Effector CD8-positive, alpha-beta T cell (primary cell): ENCODE data around the gene APBA1.
"Not testable (repeated sequence)": the region's sequence is repeated elsewhere in the genome, so short reads cannot be mapped to it uniquely, and the experiment has no call there.

Experiments used
- DNase-seq: peaks from one replicate; lab custom pipeline; 2025; lab: John Stamatoyannopoulos, UW

APBA1 gene

GRCh38 chr9:69442486-69442885, 229.7 kb downstream of the APBA1 start:
- no peak for DNase-seq

- DNase-seq: not testable (repeated sequence)
Observed at GRCh38 chr9:69440254-69440955, 231.8 kb downstream of the APBA1 start.

GRCh38 chr9:69439654-69440053, 232.5 kb downstream of the APBA1 start:
- not testable (repeated sequence) for DNase-seq

- no peak for DNase-seq
Observed at GRCh38 chr9:69433968-69434367, 238.2 kb downstream of the APBA1 start.

- DNase-seq: no peak
Observed at GRCh38 chr9:69433392-69433791, 238.8 kb downstream of the APBA1 start.

- DNase-seq: no peak
Observed at GRCh38 chr9:69432623-69433022, 239.5 kb downstream of the APBA1 start.

- DNase-seq: no peak
Observed at GRCh38 chr9:69431777-69432176, 240.4 kb downstream of the APBA1 start.

- DNase-seq: no peak
Observed at GRCh38 chr9:69431203-69431602, 241.0 kb downstream of the APBA1 start.

- DNase-seq: no peak
Observed at GRCh38 chr9:69430206-69430605, 242.0 kb downstream of the APBA1 start.

- DNase-seq: no peak
Observed at GRCh38 chr9:69429281-69429680, 242.9 kb downstream of the APBA1 start.

- no peak for DNase-seq
Observed at GRCh38 chr9:69428017-69428785, 244.0 kb downstream of the APBA1 start.

GRCh38 chr9:69427286-69427685, 244.9 kb downstream of the APBA1 start:
- DNase-seq: no peak

GRCh38 chr9:69425136-69425801, 246.9 kb downstream of the APBA1 start:
- no peak for DNase-seq

GRCh38 chr9:69421908-69422801, 250.0 kb downstream of the APBA1 start:
- DNase-seq: peak; percentile 18

- DNase-seq: no peak
Observed at GRCh38 chr9:69420611-69421270, 251.4 kb downstream of the APBA1 start.

GRCh38 chr9:69412741-69413150, 259.4 kb downstream of the APBA1 start:
- DNase-seq: no peak

- no peak for DNase-seq
Observed at GRCh38 chr9:69411931-69412740, 260.0 kb downstream of the APBA1 start.

GRCh38 chr9:69411246-69411645, 260.9 kb downstream of the APBA1 start:
- no peak for DNase-seq

GRCh38 chr9:69409936-69410335, 262.2 kb downstream of the APBA1 start:
- DNase-seq: not testable (repeated sequence)

GRCh38 chr9:69400470-69400869, 271.7 kb downstream of the APBA1 start:
- DNase-seq: no peak
